Left ventricle myocardium inferior (tissue), 1 donor: ENCODE measurements around the gene PEX11G. TPM values are rescaled to one million over a fixed set of nuclear protein-coding genes. Genes with fewer than 3 reads are reported as not detected.

Source experiments
- DNase-seq: peaks from one replicate; pipeline ENCODE4 v3.0.0-alpha.2; 2020
- H3K27ac ChIP-seq: fragments of 200-600 bp; replicated peaks from 2 replicates; pipeline ENCODE4 v1.8.0; 2021
- H3K27me3 ChIP-seq: fragments of 200-600 bp; 2 replicates; pipeline ENCODE4 v1.8.0; 2021; ENCODE audit warnings: low read depth
- H3K36me3 ChIP-seq: fragments of 200-600 bp; 2 replicates; pipeline ENCODE4 v1.8.0; 2021
- H3K4me1 ChIP-seq: fragments of 200-600 bp; 2 replicates; pipeline ENCODE4 v1.8.0; 2021
- H3K4me3 ChIP-seq: fragments of 200-600 bp; 2 replicates; pipeline ENCODE4 v1.8.0; 2021; ENCODE audit warnings: mild to moderate bottlenecking, moderate library complexity
- H3K9me3 ChIP-seq: fragments of 200-600 bp; replicated peaks from 2 replicates; pipeline ENCODE4 v1.8.0; 2021
- intact Hi-C: fragments of 100-400 bp; cut with micrococcal nuclease; formaldehyde crosslinking; loops from one replicate; pipeline ENCODE4 v1.11.0; 2022
- total RNA-seq: library from RNA; stranded (reverse); fragmentation: NEBNext Ultra II Directional; extraction: Animal tissue kit (Norgen Biotek cat#: 25700); gene quantifications from one replicate; pipeline ENCODE4 v1.2.1, GENCODE V29; 2021
- TF ChIP-seq, protein P1 (sequence below): fragments of 200-600 bp; IDR thresholded peaks from 2 replicates; pipeline ENCODE4 v1.8.0; 2021; ENCODE audit warnings: antibody characterized with exemption, mild to moderate bottlenecking, borderline replicate concordance
- donor health status: DM: no; HTN: yes; CAD: no; lungs with severe emphysema.

Gene PEX11G
- total RNA-seq, 1 donor from 2014 or later = 1.2 TPM

DNA sequence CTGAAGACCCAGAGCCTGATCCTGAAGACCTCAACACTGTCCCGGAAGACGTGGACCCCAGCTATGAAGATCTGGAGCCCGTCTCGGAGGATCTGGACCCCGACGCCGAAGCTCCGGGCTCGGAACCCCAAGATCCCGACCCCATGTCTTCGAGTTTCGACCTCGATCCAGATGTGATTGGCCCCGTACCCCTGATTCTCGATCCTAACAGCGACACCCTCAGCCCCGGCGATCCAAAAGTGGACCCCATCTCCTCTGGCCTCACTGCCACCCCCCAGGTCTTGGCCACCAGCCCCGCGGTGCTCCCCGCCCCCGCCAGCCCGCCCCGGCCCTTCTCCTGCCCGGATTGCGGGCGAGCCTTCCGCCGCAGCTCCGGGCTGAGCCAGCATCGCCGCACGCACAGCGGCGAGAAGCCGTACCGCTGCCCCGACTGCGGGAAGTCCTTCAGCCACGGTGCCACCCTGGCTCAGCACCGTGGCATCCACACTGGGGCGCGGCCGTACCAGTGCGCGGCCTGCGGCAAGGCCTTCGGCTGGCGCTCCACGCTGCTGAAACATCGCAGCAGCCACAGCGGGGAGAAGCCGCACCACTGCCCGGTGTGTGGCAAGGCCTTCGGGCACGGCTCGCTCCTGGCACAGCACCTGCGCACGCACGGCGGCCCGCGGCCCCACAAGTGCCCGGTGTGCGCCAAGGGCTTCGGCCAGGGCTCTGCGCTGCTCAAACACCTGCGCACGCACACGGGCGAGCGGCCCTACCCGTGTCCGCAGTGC lies 30.7 kb upstream of the PEX11G start:
- no peak for DNase-seq
- Histone ChIP-seq H3K4me1 (peaks cover 62% of the 10 kb centered on the region), H3K9me3 (no peaks in the 10 kb centered on the region), H3K27me3 (no peaks in the 10 kb centered on the region), H3K36me3 (peaks cover 13% of the 10 kb centered on the region), H3K27ac (no peak overlapping the region), H3K4me3 (no peak overlapping the region)
- intact Hi-C loops = no loop called here
- TF ChIP-seq, protein P1, sequence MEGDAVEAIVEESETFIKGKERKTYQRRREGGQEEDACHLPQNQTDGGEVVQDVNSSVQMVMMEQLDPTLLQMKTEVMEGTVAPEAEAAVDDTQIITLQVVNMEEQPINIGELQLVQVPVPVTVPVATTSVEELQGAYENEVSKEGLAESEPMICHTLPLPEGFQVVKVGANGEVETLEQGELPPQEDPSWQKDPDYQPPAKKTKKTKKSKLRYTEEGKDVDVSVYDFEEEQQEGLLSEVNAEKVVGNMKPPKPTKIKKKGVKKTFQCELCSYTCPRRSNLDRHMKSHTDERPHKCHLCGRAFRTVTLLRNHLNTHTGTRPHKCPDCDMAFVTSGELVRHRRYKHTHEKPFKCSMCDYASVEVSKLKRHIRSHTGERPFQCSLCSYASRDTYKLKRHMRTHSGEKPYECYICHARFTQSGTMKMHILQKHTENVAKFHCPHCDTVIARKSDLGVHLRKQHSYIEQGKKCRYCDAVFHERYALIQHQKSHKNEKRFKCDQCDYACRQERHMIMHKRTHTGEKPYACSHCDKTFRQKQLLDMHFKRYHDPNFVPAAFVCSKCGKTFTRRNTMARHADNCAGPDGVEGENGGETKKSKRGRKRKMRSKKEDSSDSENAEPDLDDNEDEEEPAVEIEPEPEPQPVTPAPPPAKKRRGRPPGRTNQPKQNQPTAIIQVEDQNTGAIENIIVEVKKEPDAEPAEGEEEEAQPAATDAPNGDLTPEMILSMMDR = no peak

DNA sequence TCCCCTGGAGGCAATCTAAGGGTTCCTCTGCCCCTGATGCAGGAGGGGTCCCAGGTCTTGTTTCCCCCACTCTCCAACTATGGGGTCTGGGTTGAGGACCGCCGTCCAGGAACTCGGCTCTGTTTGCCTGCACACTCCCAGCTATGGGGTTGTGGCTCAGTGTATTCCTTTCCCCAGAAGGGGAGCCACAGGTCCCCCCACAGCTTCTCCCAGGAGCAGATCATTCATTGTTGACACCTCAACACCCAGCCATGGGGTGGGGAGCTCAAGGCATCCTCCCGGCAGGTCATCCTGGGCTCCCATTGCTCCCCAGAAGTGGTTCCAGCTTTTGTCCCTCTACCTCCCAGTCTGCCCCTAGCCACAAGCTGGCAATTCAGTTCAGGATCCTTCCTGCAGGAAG lies 28.0 kb upstream of the PEX11G start:
- Histone ChIP-seq H3K27ac (peak overlapping the region; percentile 94), H3K36me3 (peaks cover 13% of the 10 kb centered on the region), H3K9me3 (no peaks in the 10 kb centered on the region), H3K4me3 (peak overlapping the region; percentile 90), H3K27me3 (no peaks in the 10 kb centered on the region), H3K4me1 (peaks cover 37% of the 10 kb centered on the region)
- DNase-seq = no peak
- intact Hi-C loops = no loop called here
- TF ChIP-seq, protein P1 = no peak

DNA sequence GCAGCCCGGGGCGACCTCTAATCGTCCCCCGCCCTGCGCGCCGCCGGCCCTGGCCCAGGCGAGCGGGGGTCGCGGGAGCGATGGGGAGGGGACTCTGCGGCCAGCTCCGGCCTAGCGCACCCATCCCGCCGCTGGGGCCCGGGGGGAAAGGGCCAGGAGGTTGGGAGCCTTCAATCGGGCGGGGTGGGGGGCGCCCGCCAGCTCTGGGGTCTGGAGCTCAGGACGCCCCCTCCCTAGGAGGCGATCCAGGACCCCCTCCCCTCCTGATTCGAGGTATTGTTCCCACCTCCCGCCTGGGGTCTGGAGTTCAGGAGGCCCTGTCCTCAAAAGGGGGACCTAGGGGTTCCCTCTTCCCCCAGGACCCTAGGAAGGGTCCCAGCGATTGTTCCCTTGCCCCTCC lies 27.5 kb upstream of the PEX11G start:
- peak overlapping the region; percentile 94 for H3K27ac ChIP-seq
- peaks cover 13% of the 10 kb centered on the region for H3K36me3 ChIP-seq
- DNase-seq = no peak
- peaks cover 32% of the 10 kb centered on the region for H3K4me1 ChIP-seq
- no peaks in the 10 kb centered on the region for H3K9me3 ChIP-seq
- TF ChIP-seq, protein P1 = no peak
- H3K27me3 ChIP-seq = no peaks in the 10 kb centered on the region
- peak overlapping the region; percentile 90 for H3K4me3 ChIP-seq
- intact Hi-C loops = no loop called here

DNA sequence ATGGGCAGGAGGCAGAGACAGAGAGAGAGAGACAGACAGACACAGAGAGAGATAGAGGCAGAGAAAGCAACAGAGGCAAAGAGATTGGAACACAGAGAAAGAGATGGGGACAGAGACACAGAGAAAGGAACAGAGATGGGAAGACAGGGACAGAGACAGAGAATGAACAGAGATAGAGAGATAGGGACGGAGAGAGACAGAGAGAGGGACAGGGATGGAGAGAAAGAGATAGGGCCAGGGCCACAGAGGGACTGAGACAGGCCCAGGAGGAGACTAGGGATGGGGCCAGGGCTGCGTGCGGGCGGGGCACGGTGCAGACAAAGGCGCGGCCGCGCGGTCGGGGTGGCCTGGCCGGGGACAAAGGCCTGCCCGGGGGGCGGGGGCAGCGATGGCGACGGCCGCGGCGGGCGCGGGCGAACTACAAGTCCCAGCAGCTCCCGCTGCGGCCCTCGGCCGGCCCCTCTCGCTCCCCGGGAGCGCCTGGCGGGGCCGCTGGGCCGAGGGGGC lies 26.9 kb upstream of the PEX11G start, which contains the start of gene ZNF358:
Gene ZNF358, plus strand, starts transcription at position 459 of the 507 bp plus-strand sequence. CDS start 3,140 bp downstream, outside the sequence.
- Histone ChIP-seq H3K36me3 (peaks cover 13% of the 10 kb centered on the region), H3K27me3 (no peaks in the 10 kb centered on the region), H3K27ac (peak within 1 kb of the TSS; percentile 94), H3K4me1 (peaks cover 27% of the 10 kb centered on the region), H3K4me3 (peak within 1 kb of the TSS; percentile 90), H3K9me3 (no peaks in the 10 kb centered on the region)
- peak; percentile 85 for DNase-seq
- TF ChIP-seq, protein P1 = no peak
- intact Hi-C loops = no loop called here

DNA sequence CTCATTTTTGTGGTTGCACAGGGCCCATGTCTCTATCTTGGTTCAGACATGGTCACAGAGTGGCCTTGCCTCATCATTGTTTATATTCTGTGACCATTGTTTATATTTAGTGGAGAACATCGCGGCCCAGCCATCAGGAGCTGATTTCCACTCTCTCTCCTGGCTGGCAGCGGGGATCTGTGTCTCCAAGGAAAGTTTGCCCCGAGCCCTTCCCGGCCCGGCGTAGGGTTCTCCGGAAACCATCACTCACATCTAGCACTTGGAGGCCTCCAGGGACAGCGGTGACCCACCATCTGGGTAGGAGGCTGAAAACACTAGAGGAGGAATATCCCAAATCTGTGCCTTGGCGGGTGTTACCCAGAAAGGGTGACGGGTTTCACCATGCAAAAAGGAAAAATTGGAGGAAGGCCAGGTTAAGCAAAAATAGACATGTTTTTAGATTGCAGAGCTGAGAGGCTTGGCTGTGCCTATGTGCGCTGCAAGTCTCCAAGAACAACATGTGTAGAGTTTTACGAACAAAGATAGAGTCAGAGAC lies 26.3 kb upstream of the PEX11G start:
- H3K4me3 ChIP-seq = peak overlapping the region; percentile 90
- no peaks in the 10 kb centered on the region for H3K27me3 ChIP-seq
- peak overlapping the region; percentile 94 for H3K27ac ChIP-seq
- peaks cover 25% of the 10 kb centered on the region for H3K4me1 ChIP-seq
- TF ChIP-seq, protein P1 = no peak
- intact Hi-C loops = no loop called here
- DNase-seq = no peak
- H3K9me3 ChIP-seq = no peaks in the 10 kb centered on the region
- peaks cover 12% of the 10 kb centered on the region for H3K36me3 ChIP-seq
